ENCODE data around the gene DNAI7.

DNA sequence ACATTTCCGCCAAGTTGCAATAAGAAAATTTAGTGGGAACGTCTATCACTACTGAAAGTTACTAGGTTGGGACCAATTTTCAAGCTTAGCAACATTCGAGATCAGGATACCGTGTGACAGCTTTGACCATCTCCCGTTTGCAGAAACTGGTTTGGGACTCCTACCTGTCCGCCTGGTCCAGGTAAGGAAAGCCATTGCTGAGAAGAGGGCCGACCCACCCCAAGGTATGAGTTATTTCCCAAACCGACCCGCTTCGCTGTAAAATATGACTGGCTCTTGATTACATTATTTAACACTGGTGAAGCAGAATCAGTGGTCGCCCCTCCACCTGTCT is 271 bp downstream of the DNAI7 start:
- no peak for TF ChIP-seq RCOR1 (IDR thresholded peaks at IDR 0.05; ENCODE audit: low read length)
- no peak for TF ChIP-seq FOXM1 (IDR thresholded peaks at IDR 0.05; ENCODE audit: low read depth)
- no peak for TF ChIP-seq EZH2phosphoT487 (IDR thresholded peaks at IDR 0.05; ENCODE audit: borderline replicate concordance, low read depth)
- no peak for TF ChIP-seq FOSL2 (IDR thresholded peaks at IDR 0.05; ENCODE audit: borderline replicate concordance, low read depth)
- TF ChIP-seq CHD2 (IDR thresholded peaks at IDR 0.05; ENCODE audit: low read length, partially characterized antibody), result no peak
- no peak for TF ChIP-seq CTCF (IDR thresholded peaks at IDR 0.05)
- no peak for TF ChIP-seq MEF2A (IDR thresholded peaks at IDR 0.05; ENCODE audit: borderline replicate concordance, low read depth)
- no peak for TF ChIP-seq EP300 (IDR thresholded peaks at IDR 0.05; ENCODE audit: borderline replicate concordance in 1 of 2, low read depth in 1 of 2, low read length in 1 of 2)
- TF ChIP-seq POLR2AphosphoS5 (IDR thresholded peaks at IDR 0.05; ENCODE audit: low read depth, low read length), result no peak
- no peak for TF ChIP-seq RFX5 (IDR thresholded peaks at IDR 0.05; ENCODE audit: low read length)
- no peak for TF ChIP-seq SIN3A (IDR thresholded peaks at IDR 0.05; ENCODE audit: borderline replicate concordance, low read depth, low read length)
- TF ChIP-seq FOXJ3 (CRISPR knock-in tag; IDR thresholded peaks at IDR 0.05), result no peak

Measured in SK-N-SH (cell line).